ENCODE measurements around the gene TINCR. TPM values are rescaled to one million over a fixed set of nuclear protein-coding genes. Genes with fewer than 3 reads are reported as not detected.

The TINCR gene
- total and polyA plus RNA-seq, 10 donors: 0.05 to 0.73 (median 0.26) TPM; not detected in 2

- H3K9me3 ChIP-seq: no peaks in the 10 kb centered on the region
- no peaks in the 10 kb centered on the region for H3K27me3 ChIP-seq (replicated peaks in 1 of 7)
- peak; percentile 13 for DNase-seq
- H3K4me1 ChIP-seq: no peaks in the 10 kb centered on the region
- H3K4me3 ChIP-seq: no peak overlapping the region
- H3K27ac ChIP-seq: no peak overlapping the region
- WGBS, 5 donors: 93 to 95% (median 94%) methylated on average over 24 of the region's 24 CpGs
- peaks cover 7 to 100% (median 100%) of the 10 kb centered on the region in 6 donors for H3K36me3 ChIP-seq
- intact Hi-C loops (cut with DNase I; ENCODE audit: low total_unique reads): no loop called here
- TF ChIP-seq CTCF (IDR thresholded peaks at IDR 0.05 in 8 of 11, conservative IDR thresholded peaks at IDR 0.05 in 3 of 11) (no peak), POLR2AphosphoS5 (IDR thresholded peaks at IDR 0.05) (peak in 1 of 3 donors; percentile 9), POLR2A (IDR thresholded peaks at IDR 0.05) (no peak)
These were observed 25.0 kb upstream of the TINCR start for GRCh38 chr19:5592531-5593342.

GRCh38 chr19:5591476-5591875, 23.7 kb upstream of the TINCR start:
- Histone ChIP-seq H3K36me3 (peaks cover 14 to 100% (median 100%) of the 10 kb centered on the region in 6 donors), H3K27ac (no peak overlapping the region), H3K4me3 (no peak overlapping the region), H3K27me3 (replicated peaks in 1 of 7) (no peaks in the 10 kb centered on the region), H3K4me1 (peaks cover 0 to 10% (median under 1%) of the 10 kb centered on the region in 6 donors), H3K9me3 (no peaks in the 10 kb centered on the region)
- intact Hi-C loops (cut with DNase I; ENCODE audit: low total_unique reads): no loop called here
- DNase-seq: peak; percentile 37
- WGBS, 5 donors: 94 to 98% (median 96%) methylated on average over 17 of the region's 17 CpGs
- TF ChIP-seq CTCF (IDR thresholded peaks at IDR 0.05 in 8 of 11, conservative IDR thresholded peaks at IDR 0.05 in 3 of 11): no peak
- no peak for TF ChIP-seq POLR2AphosphoS5 (IDR thresholded peaks at IDR 0.05)
- TF ChIP-seq POLR2A (IDR thresholded peaks at IDR 0.05): no peak

GRCh38 chr19:5590865-5591154, 23.1 kb upstream of the TINCR start:
- no peak for DNase-seq
- Histone ChIP-seq H3K27ac (no peak overlapping the region), H3K4me3 (no peak overlapping the region), H3K27me3 (replicated peaks in 1 of 7) (no peaks in the 10 kb centered on the region), H3K36me3 (peaks cover 14 to 100% (median 97%) of the 10 kb centered on the region in 6 donors), H3K9me3 (no peaks in the 10 kb centered on the region), H3K4me1 (peaks cover under 1 to 17% (median 7%) of the 10 kb centered on the region in 6 donors)
- no peak for TF ChIP-seq CTCF (IDR thresholded peaks at IDR 0.05 in 8 of 11, conservative IDR thresholded peaks at IDR 0.05 in 3 of 11)
- TF ChIP-seq POLR2AphosphoS5 (IDR thresholded peaks at IDR 0.05): peak in 1 of 3 donors; percentile 5
- intact Hi-C loops (cut with DNase I; ENCODE audit: low total_unique reads): no loop called here
- WGBS, 5 donors: 92 to 97% (median 94%) methylated on average over 5 to 9 of the region's 9 CpGs

- Histone ChIP-seq H3K4me1 (peaks cover 6 to 22% (median 11%) of the 10 kb centered on the region in 6 donors), H3K27ac (no peak overlapping the region), H3K36me3 (peaks cover 14 to 100% (median 92%) of the 10 kb centered on the region in 6 donors), H3K9me3 (no peaks in the 10 kb centered on the region), H3K27me3 (replicated peaks in 1 of 7) (no peaks in the 10 kb centered on the region), H3K4me3 (no peak overlapping the region)
- DNase-seq: peak; percentile 44
- intact Hi-C loops (cut with DNase I; ENCODE audit: low total_unique reads): no loop called here
- 92 to 98% (median 94%) methylated on average over 18 to 22 of the region's 22 CpGs for WGBS, 5 donors
- TF ChIP-seq POLR2AphosphoS5 (IDR thresholded peaks at IDR 0.05): peak in 2 of 3 donors; percentile 0 to 37
- no peak for TF ChIP-seq CTCF (IDR thresholded peaks at IDR 0.05 in 8 of 11, conservative IDR thresholded peaks at IDR 0.05 in 3 of 11)
These were observed 22.6 kb upstream of the TINCR start for GRCh38 chr19:5590151-5590864.
